ENCODE measurements around the gene SCGB2B2. TPM values are rescaled to one million over a fixed set of nuclear protein-coding genes. Genes with fewer than 3 reads are reported as not detected.
"Not testable (repeated sequence)": the region's sequence is repeated elsewhere in the genome, so short reads cannot be mapped to it uniquely, and the experiment has no call there.

The SCGB2B2 gene
- polyA plus RNA-seq, 2 donors: 0.04 to 0.16 TPM

DNA sequence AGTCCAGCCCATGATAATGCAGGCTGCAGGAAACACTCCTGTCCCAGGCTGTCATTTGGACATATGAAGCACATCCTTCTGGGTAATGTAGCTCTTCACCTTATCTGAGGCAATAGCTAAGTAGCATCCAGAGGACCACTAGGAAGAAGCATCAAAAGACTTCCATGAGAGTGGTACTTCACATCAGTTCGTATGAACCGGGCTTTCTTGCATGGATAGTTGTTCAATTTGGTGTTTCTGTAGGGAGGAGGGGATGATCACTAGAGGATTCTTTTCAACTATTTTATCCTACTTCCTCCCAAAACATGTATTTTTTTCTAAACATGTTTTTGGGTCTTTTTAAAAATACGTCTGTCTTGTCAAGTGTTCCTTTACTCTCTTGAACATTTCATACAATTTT is 13.4 kb upstream of the SCGB2B2 start:
- Histone ChIP-seq H3K36me3 (ENCODE audit: control insufficient read depth in 2 of 2, insufficient read depth in 2 of 2, low read length in 1 of 2) (no peaks in the 10 kb centered on the region), H3K9me3 (ENCODE audit: control insufficient read depth in 2 of 2, insufficient read depth in 1 of 2, low read depth in 1 of 2, low read length in 1 of 2) (peaks cover 0 to 3% of the 10 kb centered on the region in 2 donors), H3K27ac (ENCODE audit: low read depth in 2 of 2, low read length in 1 of 2) (no peak overlapping the region), H3K4me1 (ENCODE audit: control insufficient read depth in 2 of 2, insufficient read depth in 2 of 2, low read length in 1 of 2) (no peaks in the 10 kb centered on the region), H3K27me3 (ENCODE audit: control insufficient read depth in 1 of 2, insufficient read depth in 2 of 2, low read length in 2 of 2) (no peaks in the 10 kb centered on the region), H3K4me3 (ENCODE audit: low read depth in 1 of 2, low read length in 2 of 2) (no peak overlapping the region)
- WGBS, 2 donors: 85 to 89% methylated on average over 3 of the region's 3 CpGs

- peaks cover 0 to 5% of the 10 kb centered on the region in 2 donors for H3K9me3 ChIP-seq (ENCODE audit: control insufficient read depth in 2 of 2, insufficient read depth in 1 of 2, low read depth in 1 of 2, low read length in 1 of 2)
- no peaks in the 10 kb centered on the region for H3K4me1 ChIP-seq (ENCODE audit: control insufficient read depth in 2 of 2, insufficient read depth in 2 of 2, low read length in 1 of 2)
- no peak overlapping the region for H3K27ac ChIP-seq (ENCODE audit: low read depth in 2 of 2, low read length in 1 of 2)
- H3K36me3 ChIP-seq (ENCODE audit: control insufficient read depth in 2 of 2, insufficient read depth in 2 of 2, low read length in 1 of 2): no peaks in the 10 kb centered on the region
- no peak overlapping the region for H3K4me3 ChIP-seq (ENCODE audit: low read depth in 1 of 2, low read length in 2 of 2)
- H3K27me3 ChIP-seq (ENCODE audit: control insufficient read depth in 1 of 2, insufficient read depth in 2 of 2, low read length in 2 of 2): no peaks in the 10 kb centered on the region
- 48 to 53% methylated on average over 1 of the region's 1 CpG for WGBS, 2 donors
These were observed 11.6 kb upstream of the SCGB2B2 start for GRCh38 chr19:34688592-34688991.

- 77 to 92% methylated on average over 2 of the region's 2 CpGs for WGBS, 2 donors
- no peak overlapping the region for H3K4me3 ChIP-seq (ENCODE audit: low read depth in 1 of 2, low read length in 2 of 2)
- peaks cover 4 to 5% of the 10 kb centered on the region in 2 donors for H3K36me3 ChIP-seq (ENCODE audit: control insufficient read depth in 2 of 2, insufficient read depth in 2 of 2, low read length in 1 of 2)
- H3K4me1 ChIP-seq (ENCODE audit: control insufficient read depth in 2 of 2, insufficient read depth in 2 of 2, low read length in 1 of 2): no peaks in the 10 kb centered on the region
- H3K27me3 ChIP-seq (ENCODE audit: control insufficient read depth in 1 of 2, insufficient read depth in 2 of 2, low read length in 2 of 2): no peaks in the 10 kb centered on the region
- H3K9me3 ChIP-seq (ENCODE audit: control insufficient read depth in 2 of 2, insufficient read depth in 1 of 2, low read depth in 1 of 2, low read length in 1 of 2): peaks cover 0 to 11% of the 10 kb centered on the region in 2 donors
- H3K27ac ChIP-seq (ENCODE audit: low read depth in 2 of 2, low read length in 1 of 2): no peak overlapping the region
These were observed 10.4 kb upstream of the SCGB2B2 start for GRCh38 chr19:34687348-34687747.

DNA sequence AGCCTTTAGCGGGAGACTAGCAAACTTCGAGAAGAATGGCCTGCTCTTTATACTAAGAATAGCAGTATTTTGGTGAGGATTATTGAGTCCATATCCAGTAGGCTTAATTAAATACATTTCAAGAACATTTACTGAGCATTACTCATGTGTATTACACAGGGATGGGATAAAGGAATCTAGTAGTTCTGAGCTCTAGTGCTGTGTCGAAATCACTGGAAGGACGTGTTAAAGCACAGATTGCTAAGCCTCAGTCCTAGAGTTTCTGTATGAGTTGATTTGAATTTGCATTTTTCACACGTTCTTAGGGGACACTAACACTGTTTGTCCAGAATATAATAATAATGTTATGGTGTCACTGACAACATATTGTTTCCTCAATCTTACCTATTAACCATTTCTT is 9.5 kb upstream of the SCGB2B2 start:
- Histone ChIP-seq H3K4me3 (ENCODE audit: low read depth in 1 of 2, low read length in 2 of 2) (no peak overlapping the region), H3K27me3 (ENCODE audit: control insufficient read depth in 1 of 2, insufficient read depth in 2 of 2, low read length in 2 of 2) (no peaks in the 10 kb centered on the region), H3K9me3 (ENCODE audit: control insufficient read depth in 2 of 2, insufficient read depth in 1 of 2, low read depth in 1 of 2, low read length in 1 of 2) (peaks cover 0 to 12% of the 10 kb centered on the region in 2 donors), H3K36me3 (ENCODE audit: control insufficient read depth in 2 of 2, insufficient read depth in 2 of 2, low read length in 1 of 2) (peaks cover 5% of the 10 kb centered on the region in 2 donors), H3K27ac (ENCODE audit: low read depth in 2 of 2, low read length in 1 of 2) (no peak overlapping the region), H3K4me1 (ENCODE audit: control insufficient read depth in 2 of 2, insufficient read depth in 2 of 2, low read length in 1 of 2) (no peaks in the 10 kb centered on the region)
- 80 to 82% methylated on average over 5 of the region's 5 CpGs for WGBS, 2 donors

- H3K27me3 ChIP-seq (ENCODE audit: control insufficient read depth in 1 of 2, insufficient read depth in 2 of 2, low read length in 2 of 2); H3K4me3 ChIP-seq (ENCODE audit: low read depth in 1 of 2, low read length in 2 of 2); H3K4me1 ChIP-seq (ENCODE audit: control insufficient read depth in 2 of 2, insufficient read depth in 2 of 2, low read length in 1 of 2); H3K27ac ChIP-seq (ENCODE audit: low read depth in 2 of 2, low read length in 1 of 2); H3K36me3 ChIP-seq (ENCODE audit: control insufficient read depth in 2 of 2, insufficient read depth in 2 of 2, low read length in 1 of 2): not testable (repeated sequence)
- WGBS, 2 donors: 78 to 90% methylated on average over 5 of the region's 5 CpGs
- H3K9me3 ChIP-seq (ENCODE audit: control insufficient read depth in 2 of 2, insufficient read depth in 1 of 2, low read depth in 1 of 2, low read length in 1 of 2): peaks cover 0 to 14% of the 10 kb centered on the region in 2 donors
These were observed 8.3 kb upstream of the SCGB2B2 start for GRCh38 chr19:34685266-34685665.

DNA sequence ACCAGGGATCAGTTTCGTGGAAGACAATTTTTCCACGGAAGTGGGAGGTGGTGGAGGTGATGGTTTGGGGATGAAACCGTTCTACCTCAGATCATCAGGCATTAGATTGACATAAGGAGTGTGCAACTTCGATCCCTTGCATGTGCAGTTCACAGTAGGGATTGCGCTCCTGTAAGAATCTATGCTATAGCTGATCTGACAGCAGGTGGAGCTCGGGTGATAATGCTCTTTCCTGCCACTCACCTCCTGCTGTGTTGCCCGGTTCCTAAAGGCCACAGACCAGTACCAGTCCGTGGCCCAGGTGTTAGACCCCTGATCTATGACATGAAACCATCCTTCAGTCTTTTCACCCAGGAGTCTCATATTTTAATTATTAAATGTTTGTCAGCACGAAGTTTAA is 4.5 kb upstream of the SCGB2B2 start:
- H3K27me3 ChIP-seq (ENCODE audit: control insufficient read depth in 1 of 2, insufficient read depth in 2 of 2, low read length in 2 of 2): no peaks in the 10 kb centered on the region
- peaks cover 3 to 14% of the 10 kb centered on the region in 2 donors for H3K9me3 ChIP-seq (ENCODE audit: control insufficient read depth in 2 of 2, insufficient read depth in 1 of 2, low read depth in 1 of 2, low read length in 1 of 2)
- H3K27ac ChIP-seq (ENCODE audit: low read depth in 2 of 2, low read length in 1 of 2): no peak overlapping the region
- 96 to 98% methylated on average over 9 of the region's 9 CpGs for WGBS, 2 donors
- H3K36me3 ChIP-seq (ENCODE audit: control insufficient read depth in 2 of 2, insufficient read depth in 2 of 2, low read length in 1 of 2): peaks cover 13 to 14% of the 10 kb centered on the region in 2 donors
- H3K4me3 ChIP-seq (ENCODE audit: low read depth in 1 of 2, low read length in 2 of 2): no peak overlapping the region
- no peaks in the 10 kb centered on the region for H3K4me1 ChIP-seq (ENCODE audit: control insufficient read depth in 2 of 2, insufficient read depth in 2 of 2, low read length in 1 of 2)

DNA sequence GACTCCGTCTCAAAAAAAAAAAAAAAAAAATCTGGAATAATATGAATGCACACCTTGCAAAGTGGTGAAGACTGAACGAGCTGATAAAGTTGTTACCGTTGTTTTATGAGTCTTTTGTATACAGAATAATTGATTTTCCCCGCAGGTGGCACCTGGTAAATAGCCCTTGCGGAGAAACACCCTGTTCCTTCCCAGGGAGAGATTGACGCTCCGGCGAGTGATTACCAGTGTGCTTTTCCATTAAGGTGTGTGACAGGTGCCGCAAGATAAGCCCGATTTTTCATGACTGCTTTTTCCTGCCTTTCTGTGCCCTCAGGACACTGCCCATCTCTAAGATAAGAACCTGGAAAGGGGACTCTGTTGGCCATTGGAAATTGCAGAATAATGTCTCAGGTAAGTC is 1.5 kb upstream of the SCGB2B2 start:
- Histone ChIP-seq H3K4me3 (ENCODE audit: low read depth in 1 of 2, low read length in 2 of 2) (peak overlapping the region in 1 of 2 donors; percentile 66), H3K27ac (ENCODE audit: low read depth in 2 of 2, low read length in 1 of 2) (no peak overlapping the region), H3K27me3 (ENCODE audit: control insufficient read depth in 1 of 2, insufficient read depth in 2 of 2, low read length in 2 of 2) (no peaks in the 10 kb centered on the region), H3K4me1 (ENCODE audit: control insufficient read depth in 2 of 2, insufficient read depth in 2 of 2, low read length in 1 of 2) (no peaks in the 10 kb centered on the region), H3K36me3 (ENCODE audit: control insufficient read depth in 2 of 2, insufficient read depth in 2 of 2, low read length in 1 of 2) (peaks cover 13 to 14% of the 10 kb centered on the region in 2 donors), H3K9me3 (ENCODE audit: control insufficient read depth in 2 of 2, insufficient read depth in 1 of 2, low read depth in 1 of 2, low read length in 1 of 2) (peaks cover 3 to 12% of the 10 kb centered on the region in 2 donors)
- 45 to 47% methylated on average over 10 of the region's 10 CpGs for WGBS, 2 donors

DNA sequence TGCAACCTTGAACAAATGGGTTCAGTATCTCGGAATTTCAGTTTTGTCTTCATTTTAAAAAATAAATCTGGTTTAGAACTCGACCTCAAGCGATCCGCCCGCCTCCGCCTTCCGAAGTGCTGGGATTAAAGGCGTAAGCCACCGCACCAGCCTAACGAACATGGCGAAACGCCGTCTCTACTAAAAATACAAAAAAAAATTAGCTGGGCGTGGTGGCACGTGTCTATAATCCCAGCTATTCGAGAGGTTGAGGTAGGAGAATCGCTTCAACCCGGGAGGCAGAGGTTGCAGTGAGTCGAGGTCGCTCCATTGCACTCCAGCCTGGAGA is 1.1 kb upstream of the SCGB2B2 start:
- WGBS, 2 donors: 2% methylated on average over 20 of the region's 20 CpGs
- Histone ChIP-seq H3K27ac (ENCODE audit: low read depth in 2 of 2, low read length in 1 of 2) (peak overlapping the region; percentile 94 to 99), H3K4me3 (ENCODE audit: low read depth in 1 of 2, low read length in 2 of 2) (peak overlapping the region; percentile 66 to 89), H3K9me3 (ENCODE audit: control insufficient read depth in 2 of 2, insufficient read depth in 1 of 2, low read depth in 1 of 2, low read length in 1 of 2) (peaks cover 3 to 12% of the 10 kb centered on the region in 2 donors), H3K27me3 (ENCODE audit: control insufficient read depth in 1 of 2, insufficient read depth in 2 of 2, low read length in 2 of 2) (no peaks in the 10 kb centered on the region), H3K36me3 (ENCODE audit: control insufficient read depth in 2 of 2, insufficient read depth in 2 of 2, low read length in 1 of 2) (peaks cover 13 to 14% of the 10 kb centered on the region in 2 donors), H3K4me1 (ENCODE audit: control insufficient read depth in 2 of 2, insufficient read depth in 2 of 2, low read length in 1 of 2) (no peaks in the 10 kb centered on the region)

GRCh38 chr19:34677386-34678084 is 576 bp upstream of the SCGB2B2 start, which contains the start of gene ZNF302:
Gene ZNF302 (plus strand): TSS chr19:34677678. CDS start chr19:34678805, 1,127 bp downstream.
- no peaks in the 10 kb centered on the region for H3K4me1 ChIP-seq (ENCODE audit: control insufficient read depth in 2 of 2, insufficient read depth in 2 of 2, low read length in 1 of 2)
- WGBS, 2 donors: 0% methylated on average over 70 to 74 of the region's 74 CpGs
- no peaks in the 10 kb centered on the region for H3K27me3 ChIP-seq (ENCODE audit: control insufficient read depth in 1 of 2, insufficient read depth in 2 of 2, low read length in 2 of 2)
- peak within 1 kb of the TSS; percentile 66 to 89 for H3K4me3 ChIP-seq (ENCODE audit: low read depth in 1 of 2, low read length in 2 of 2)
- peaks cover 3 to 7% of the 10 kb centered on the region in 2 donors for H3K9me3 ChIP-seq (ENCODE audit: control insufficient read depth in 2 of 2, insufficient read depth in 1 of 2, low read depth in 1 of 2, low read length in 1 of 2)
- H3K36me3 ChIP-seq (ENCODE audit: control insufficient read depth in 2 of 2, insufficient read depth in 2 of 2, low read length in 1 of 2): peaks cover 8 to 10% of the 10 kb centered on the region in 2 donors
- peak within 1 kb of the TSS; percentile 94 to 99 for H3K27ac ChIP-seq (ENCODE audit: low read depth in 2 of 2, low read length in 1 of 2)

DNA sequence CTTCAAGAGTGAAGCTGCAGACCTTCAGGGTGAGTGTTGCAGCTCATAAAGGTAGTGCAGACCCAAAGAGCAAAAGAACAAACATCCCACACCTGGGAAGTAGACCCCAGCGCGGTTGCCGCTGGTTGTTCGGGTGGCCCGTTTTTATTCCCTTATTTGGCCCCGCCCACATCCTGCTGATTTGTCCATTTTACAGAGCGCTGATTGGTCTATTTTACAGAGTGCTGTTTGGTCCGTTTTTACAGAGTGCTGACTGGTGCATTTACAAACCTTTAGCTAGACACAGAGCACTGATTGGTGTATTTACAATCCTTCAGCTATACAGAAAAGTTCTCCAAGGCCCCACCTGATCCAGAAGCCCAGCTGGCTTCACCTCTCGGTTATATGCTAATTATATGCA is 1.0 kb downstream of the SCGB2B2 start:
- no peaks in the 10 kb centered on the region for H3K27me3 ChIP-seq (ENCODE audit: control insufficient read depth in 1 of 2, insufficient read depth in 2 of 2, low read length in 2 of 2)
- no peak overlapping the region for H3K27ac ChIP-seq (ENCODE audit: low read depth in 2 of 2, low read length in 1 of 2)
- 94 to 96% methylated on average over 9 of the region's 9 CpGs for WGBS, 2 donors
- no peak overlapping the region for H3K4me3 ChIP-seq (ENCODE audit: low read depth in 1 of 2, low read length in 2 of 2)
- H3K4me1 ChIP-seq (ENCODE audit: control insufficient read depth in 2 of 2, insufficient read depth in 2 of 2, low read length in 1 of 2): no peaks in the 10 kb centered on the region
- H3K9me3 ChIP-seq (ENCODE audit: control insufficient read depth in 2 of 2, insufficient read depth in 1 of 2, low read depth in 1 of 2, low read length in 1 of 2): peaks cover 2 to 3% of the 10 kb centered on the region in 2 donors
- peaks cover 7% of the 10 kb centered on the region in 2 donors for H3K36me3 ChIP-seq (ENCODE audit: control insufficient read depth in 2 of 2, insufficient read depth in 2 of 2, low read length in 1 of 2)

Measured in esophagus (tissue), 2 donors.